Medulla oblongata (tissue), 1 donor: ENCODE data around the gene ADCK1.
"Not testable (repeated sequence)": the region's sequence is repeated elsewhere in the genome, so short reads cannot be mapped to it uniquely, and the experiment has no call there.

Source experiments
- DNase-seq: peaks from one replicate; pipeline ENCODE4 v3.0.0-alpha.2; 2015; ENCODE audit errors: extremely low spot score

Gene ADCK1

GRCh38 chr14:77947372-77947771 is 147.5 kb downstream of the ADCK1 start:
- no peak for DNase-seq

GRCh38 chr14:77950371-77951063 is 150.6 kb downstream of the ADCK1 start:
- DNase-seq, result no peak

GRCh38 chr14:77955816-77956484 is 156.0 kb downstream of the ADCK1 start:
- no peak for DNase-seq

GRCh38 chr14:77959686-77960085 is 159.8 kb downstream of the ADCK1 start:
- DNase-seq, result not testable (repeated sequence)

- no peak for DNase-seq
Measured at GRCh38 chr14:77961847-77962580, 162.1 kb downstream of the ADCK1 start.

GRCh38 chr14:77962731-77963520 is 163.0 kb downstream of the ADCK1 start:
- DNase-seq, result no peak

GRCh38 chr14:77964586-77964985 is 164.7 kb downstream of the ADCK1 start:
- DNase-seq, result no peak

GRCh38 chr14:77965050-77965449 is 165.1 kb downstream of the ADCK1 start:
- DNase-seq, result no peak

- DNase-seq, result no peak
Measured at GRCh38 chr14:77965919-77966435, 166.1 kb downstream of the ADCK1 start.

- no peak for DNase-seq
Measured at GRCh38 chr14:77967110-77967509, 167.2 kb downstream of the ADCK1 start.

- no peak for DNase-seq
Measured at GRCh38 chr14:77970646-77971045, 170.7 kb downstream of the ADCK1 start.

GRCh38 chr14:77973246-77973645 is 173.3 kb downstream of the ADCK1 start:
- no peak for DNase-seq

GRCh38 chr14:77976591-77976990 is 176.7 kb downstream of the ADCK1 start:
- DNase-seq, result no peak

- DNase-seq, result peak; percentile 77
Measured at GRCh38 chr14:77979171-77979570, 179.3 kb downstream of the ADCK1 start.

GRCh38 chr14:77979666-77980351 is 179.9 kb downstream of the ADCK1 start:
- no peak for DNase-seq

GRCh38 chr14:77980475-77981321 is 180.8 kb downstream of the ADCK1 start:
- DNase-seq, result no peak
